Activated CD8-positive, alpha-beta memory T cell treated with anti-CD3 and anti-CD28 coated beads, Interleukin-2, amount 10 ng/mL, durations not matched to agents 7 days and 5 days (primary cell): ENCODE measurements around the gene FXYD7. TPM values are rescaled to one million over a fixed set of nuclear protein-coding genes. Genes with fewer than 3 reads are reported as not detected.
"Not testable (repeated sequence)": the region's sequence is repeated elsewhere in the genome, so short reads cannot be mapped to it uniquely, and the experiment has no call there.

ENCODE experiments used
- ATAC-seq: fragments of 150-1000 bp; cut with Tn5 transposase; one replicate; pipeline ENCODE4 v1.10.0; 2021; ENCODE audit warnings: moderate library complexity
- CTCF ChIA-PET: fragments of 350-600 bp; sonication (Branson Sonifier 250); formaldehyde crosslinking; loops from one replicate; lab custom pipeline; 2021; ENCODE audit warnings: antibody characterized with exemption; lab: Charles Lee
- DNase-seq: peaks from one replicate; pipeline ENCODE4 v3.0.0-alpha.2; 2020
- H3K27ac Mint-ChIP-seq: one replicate; pipeline ENCODE4 v1.8.0; 2021; ENCODE audit warnings: mild to moderate bottlenecking, mixed read lengths
- H3K27me3 Mint-ChIP-seq: one replicate; pipeline ENCODE4 v1.8.0; 2021; ENCODE audit warnings: mixed read lengths
- H3K36me3 Mint-ChIP-seq: one replicate; pipeline ENCODE4 v1.8.0; 2021; ENCODE audit warnings: mild to moderate bottlenecking, mixed read lengths
- H3K4me1 Mint-ChIP-seq: one replicate; pipeline ENCODE4 v1.8.0; 2021; ENCODE audit warnings: mixed read lengths
- H3K4me3 Mint-ChIP-seq: one replicate; pipeline ENCODE4 v1.8.0; 2021; ENCODE audit warnings: mild to moderate bottlenecking, moderate library complexity, mixed read lengths
- H3K9me3 Mint-ChIP-seq: one replicate; pipeline ENCODE4 v1.8.0; 2022; ENCODE audit warnings: low read depth, mixed read lengths
- total RNA-seq, 2 experiments: library from RNA; stranded (reverse); gene quantifications; one replicate each; pipeline ENCODE4 v1.2.3, GENCODE V29; 2021

The FXYD7 gene, protein sequence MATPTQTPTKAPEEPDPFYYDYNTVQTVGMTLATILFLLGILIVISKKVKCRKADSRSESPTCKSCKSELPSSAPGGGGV
- 1 to 10 TPM; 1.1 to 1.9 TPM for total RNA-seq

DNA sequence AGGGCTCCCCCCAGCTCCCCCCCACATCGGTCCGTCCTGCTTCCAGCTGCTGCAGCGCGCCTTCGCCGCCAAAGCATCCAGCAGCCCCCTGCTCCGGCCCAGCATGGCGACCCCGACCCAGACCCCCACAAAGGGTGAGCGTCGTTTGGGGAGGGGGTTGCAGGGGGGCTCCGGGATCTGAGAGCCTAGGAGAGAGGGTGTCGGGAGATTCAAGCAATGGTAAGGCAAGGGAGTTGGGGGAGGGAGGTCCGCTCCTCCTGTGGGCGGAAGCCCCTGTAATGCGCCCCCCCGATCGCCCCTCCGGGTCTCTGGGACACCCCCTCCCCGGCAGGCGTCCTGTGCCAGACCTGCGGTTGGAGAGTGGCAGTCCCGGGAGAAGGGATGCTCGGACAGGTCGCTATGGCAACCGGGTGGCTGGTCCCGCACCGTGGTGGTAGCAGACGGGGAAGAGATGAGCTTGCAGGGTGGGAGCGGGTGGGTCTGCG lies at the start of gene FXYD7:
Gene FXYD7, plus strand, starts transcription at position 25 of the 485 bp plus-strand sequence. Its CDS starts 79 bp downstream, at position 104.
- Mint-ChIP-seq H3K4me3 (no peak within 1 kb of the TSS), H3K9me3 (no peaks in the 10 kb centered on the region), H3K27me3 (peaks cover 24% of the 10 kb centered on the region), H3K36me3 (no peaks in the 10 kb centered on the region), H3K4me1 (peaks cover 25% of the 10 kb centered on the region), H3K27ac (no peak within 1 kb of the TSS)
- ATAC-seq (no peak), DNase-seq (no peak)
- CTCF ChIA-PET: interaction anchor here (0.6 to 7.1 kb wide), 9 partner anchors 8 to 122 kb away, joined by 3 to 90 read pairs (median 5); partner anchors contain the start of genes FXYD5 and LGI4

DNA sequence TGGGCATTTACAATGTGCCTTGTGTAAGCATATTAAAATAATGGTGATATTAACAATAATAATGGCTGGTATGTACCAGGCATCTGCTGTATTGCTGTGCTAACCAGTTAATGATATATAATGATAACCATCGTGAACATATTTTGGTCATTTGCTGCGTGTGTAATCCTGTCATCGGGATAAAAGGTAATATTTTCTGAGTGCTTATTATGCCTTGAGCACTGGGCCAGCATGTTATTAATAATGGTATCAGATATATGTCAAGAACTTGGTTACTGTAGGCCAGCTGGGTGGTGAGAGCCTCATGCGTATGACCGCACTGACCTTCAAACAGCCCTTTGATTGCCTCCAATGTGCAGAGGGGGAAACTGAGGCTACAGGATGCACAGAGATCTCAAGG lies 49.6 kb upstream of the FXYD7 start:
- no peaks in the 10 kb centered on the region for H3K36me3 Mint-ChIP-seq
- no peak for DNase-seq
- H3K9me3 Mint-ChIP-seq: no peaks in the 10 kb centered on the region
- peaks cover 2% of the 10 kb centered on the region for H3K4me1 Mint-ChIP-seq
- no peak overlapping the region for H3K4me3 Mint-ChIP-seq
- CTCF ChIA-PET: interaction anchor here (1.2 kb wide), 1 partner anchor 29 kb away, joined by 3 read pairs; no protein-coding TSS in a partner anchor
- H3K27ac Mint-ChIP-seq: no peak overlapping the region
- peaks cover 3% of the 10 kb centered on the region for H3K27me3 Mint-ChIP-seq
- no peak for ATAC-seq

DNA sequence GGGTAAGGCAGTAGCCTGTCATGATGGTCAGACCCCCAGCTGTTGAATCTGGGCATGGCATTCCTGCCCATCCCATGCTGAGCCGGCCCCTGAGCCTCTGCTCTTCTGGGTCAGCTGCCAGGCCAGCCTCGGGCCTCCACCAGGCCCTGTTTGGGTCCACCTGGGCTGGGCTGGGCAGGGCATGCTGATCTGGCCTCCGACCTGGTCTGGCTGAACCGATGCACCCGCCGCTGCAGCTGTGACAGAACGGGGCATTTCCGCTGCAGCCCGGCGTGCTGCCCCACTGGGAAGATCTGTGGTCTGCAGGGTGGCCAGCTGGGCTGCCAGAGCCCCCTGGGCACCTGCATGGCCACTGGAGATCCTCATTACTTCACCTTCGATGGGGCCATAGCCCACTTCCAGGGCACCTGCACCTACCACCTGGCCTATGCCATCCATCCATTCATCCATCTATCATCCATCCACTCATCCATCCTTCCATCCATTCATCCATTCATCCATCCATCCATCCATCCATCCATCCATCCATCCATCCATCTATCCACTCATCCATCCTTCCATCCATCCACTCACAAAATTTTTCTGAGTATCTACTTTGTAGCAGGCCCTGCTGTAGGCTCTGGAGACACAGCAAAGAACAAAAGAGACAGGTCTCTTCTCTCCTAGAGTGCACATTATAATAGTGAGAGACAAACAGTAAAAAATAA lies 49.0 kb upstream of the FXYD7 start:
- DNase-seq (no peak), ATAC-seq (no peak)
- Mint-ChIP-seq H3K4me3 (no peak overlapping the region), H3K27ac (no peak overlapping the region), H3K27me3 (peaks cover 3% of the 10 kb centered on the region), H3K36me3 (no peaks in the 10 kb centered on the region), H3K4me1 (peaks cover 2% of the 10 kb centered on the region), H3K9me3 (no peaks in the 10 kb centered on the region)
- CTCF ChIA-PET: no interaction called here

DNA sequence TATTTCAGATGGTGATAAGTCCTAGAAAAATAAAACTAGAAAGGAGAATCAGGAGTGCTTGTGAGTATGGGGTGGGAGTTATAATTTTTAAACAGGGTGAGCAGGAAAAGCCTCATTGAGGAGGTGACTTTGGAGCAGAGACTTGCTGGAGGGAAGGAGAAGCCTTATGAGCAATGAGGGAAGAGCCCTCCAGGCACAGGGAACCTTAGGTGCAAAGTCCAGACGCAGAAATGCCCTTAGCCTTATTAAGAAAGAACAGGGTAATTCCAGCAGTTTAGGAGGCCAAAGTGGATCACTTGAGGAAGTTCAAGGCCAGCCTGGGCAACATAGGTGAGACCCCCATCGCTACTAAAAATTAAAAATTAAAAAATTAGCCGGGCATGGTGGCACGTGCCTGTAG lies 48.4 kb upstream of the FXYD7 start:
- Mint-ChIP-seq H3K27ac (no peak overlapping the region), H3K9me3 (no peaks in the 10 kb centered on the region), H3K4me3 (no peak overlapping the region), H3K4me1 (peaks cover 2% of the 10 kb centered on the region), H3K27me3 (peaks cover 3% of the 10 kb centered on the region), H3K36me3 (no peaks in the 10 kb centered on the region)
- CTCF ChIA-PET: no interaction called here
- DNase-seq: no peak
- ATAC-seq: no peak

DNA sequence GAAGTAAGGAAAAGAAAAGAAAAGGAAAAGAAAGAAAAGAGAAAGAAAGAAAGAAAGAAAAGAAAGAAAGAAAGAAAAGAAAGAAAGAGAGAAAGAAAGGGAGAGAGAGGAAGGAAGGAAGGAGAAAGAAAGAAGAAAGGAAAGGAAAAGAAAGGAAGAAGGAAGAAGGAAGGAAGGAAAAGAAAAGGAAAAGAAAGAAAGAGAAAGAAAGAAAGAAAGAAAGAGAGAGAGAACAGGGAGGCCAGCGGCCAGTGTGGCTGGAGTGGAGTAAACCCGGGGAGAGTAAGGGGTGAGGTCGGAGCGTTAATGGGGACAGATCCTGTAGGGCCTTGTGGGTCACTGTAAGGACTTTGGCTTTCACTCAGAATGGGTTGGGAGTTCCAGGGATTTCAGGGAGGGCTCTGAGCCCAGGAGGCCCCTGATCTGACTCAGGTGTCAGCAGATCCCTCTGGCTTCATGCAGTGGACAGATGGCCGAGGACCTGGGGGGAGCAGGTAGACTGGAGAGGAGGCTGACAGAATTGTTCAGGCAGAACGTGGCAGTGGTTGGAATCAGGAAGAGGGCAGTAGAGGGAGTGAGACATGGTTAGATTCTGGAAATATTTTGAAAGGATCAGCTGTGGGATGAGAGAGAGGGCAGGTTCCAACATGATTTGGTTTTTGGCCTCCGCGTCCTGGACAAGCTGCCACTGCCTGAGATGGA lies 47.2 kb upstream of the FXYD7 start:
- no peak for DNase-seq
- no peaks in the 10 kb centered on the region for H3K9me3 Mint-ChIP-seq
- H3K36me3 Mint-ChIP-seq: no peaks in the 10 kb centered on the region
- no peaks in the 10 kb centered on the region for H3K27me3 Mint-ChIP-seq
- H3K27ac Mint-ChIP-seq: no peak overlapping the region
- ATAC-seq: no peak
- H3K4me3 Mint-ChIP-seq: no peak overlapping the region
- H3K4me1 Mint-ChIP-seq: no peaks in the 10 kb centered on the region
- CTCF ChIA-PET: interaction anchor here (1.0 kb wide), 1 partner anchor 26 kb away, joined by 4 read pairs; no protein-coding TSS in a partner anchor

DNA sequence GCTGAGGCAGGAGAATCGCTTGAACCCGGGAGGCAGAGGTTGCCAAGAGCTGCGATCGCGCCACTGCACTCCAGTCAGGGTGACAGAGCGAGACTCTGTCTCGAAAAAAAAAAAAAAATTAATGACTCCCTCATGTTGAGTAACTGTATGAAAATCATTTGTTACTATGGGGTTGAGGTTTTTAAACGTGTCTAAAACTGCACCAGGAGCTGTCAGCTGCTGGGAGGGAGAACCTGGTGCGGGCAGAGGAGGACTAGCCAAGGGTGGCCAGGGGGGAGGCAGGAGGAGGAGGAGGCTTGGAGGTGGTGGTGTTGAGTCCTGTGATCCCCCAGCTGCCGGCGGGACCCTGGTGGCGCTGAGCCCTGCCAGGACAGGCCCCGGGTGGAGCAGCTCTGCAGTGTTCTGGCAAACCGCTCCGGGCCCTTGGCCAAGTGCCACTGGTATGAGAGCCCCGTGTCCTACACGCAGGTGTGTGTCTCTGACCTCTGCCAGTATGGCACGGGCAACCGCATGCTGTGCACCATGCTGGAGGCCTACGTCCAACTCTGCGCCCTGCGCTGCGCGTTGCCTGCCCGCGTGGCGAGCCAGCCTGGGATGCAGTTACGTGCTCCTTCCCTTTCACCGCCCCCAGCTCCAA lies 44.5 kb upstream of the FXYD7 start:
- H3K4me1 Mint-ChIP-seq: no peaks in the 10 kb centered on the region
- CTCF ChIA-PET: interaction anchor here (1.5 kb wide), 1 partner anchor 16 kb away, joined by 3 read pairs; no protein-coding TSS in a partner anchor
- H3K9me3 Mint-ChIP-seq: no peaks in the 10 kb centered on the region
- H3K4me3 Mint-ChIP-seq: no peak overlapping the region
- no peak for ATAC-seq
- no peak for DNase-seq
- no peaks in the 10 kb centered on the region for H3K27me3 Mint-ChIP-seq
- H3K36me3 Mint-ChIP-seq: no peaks in the 10 kb centered on the region
- H3K27ac Mint-ChIP-seq: no peak overlapping the region

DNA sequence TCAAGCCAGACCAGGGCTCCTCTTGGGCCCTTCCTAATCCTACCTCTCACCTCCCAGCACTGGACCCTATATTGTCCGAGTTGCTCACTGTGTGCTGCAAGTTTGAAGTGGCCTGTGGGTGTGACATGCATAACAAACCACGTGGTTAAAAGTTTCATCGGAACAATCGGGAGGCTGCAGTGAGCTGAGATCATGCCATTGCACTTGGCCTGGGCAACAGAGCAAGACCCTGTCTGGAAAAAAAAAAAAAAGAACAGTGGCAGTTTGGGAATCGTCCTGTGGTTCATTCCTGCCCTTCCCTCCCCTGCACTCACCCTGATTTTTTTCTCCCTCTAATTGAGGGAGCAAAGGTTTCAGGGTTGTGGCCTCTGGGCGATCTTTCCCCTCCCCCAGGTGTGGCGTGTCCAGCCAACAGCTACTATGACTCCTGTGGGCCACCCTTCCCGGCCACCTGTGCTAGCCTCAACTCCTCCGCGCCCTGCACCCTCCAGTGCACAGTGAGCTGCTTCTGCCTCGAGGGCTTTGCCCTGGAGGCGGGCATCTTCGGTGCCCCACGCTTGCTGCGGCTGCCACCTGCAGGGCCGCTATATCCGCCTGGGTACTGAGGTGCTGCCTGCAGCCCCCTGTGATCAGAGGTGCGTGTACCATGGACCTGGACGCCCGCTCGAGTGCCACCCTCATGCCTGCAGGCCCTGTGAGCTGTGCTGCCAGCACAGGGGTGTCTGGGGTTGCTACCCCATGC lies 43.7 kb upstream of the FXYD7 start:
- CTCF ChIA-PET: interaction anchor here (1.5 kb wide), 1 partner anchor 16 kb away, joined by 3 read pairs; no protein-coding TSS in a partner anchor
- no peak overlapping the region for H3K27ac Mint-ChIP-seq
- H3K4me3 Mint-ChIP-seq: no peak overlapping the region
- no peaks in the 10 kb centered on the region for H3K27me3 Mint-ChIP-seq
- H3K9me3 Mint-ChIP-seq: no peaks in the 10 kb centered on the region
- DNase-seq (no peak), ATAC-seq (no peak)
- H3K36me3 Mint-ChIP-seq: no peaks in the 10 kb centered on the region
- no peaks in the 10 kb centered on the region for H3K4me1 Mint-ChIP-seq

DNA sequence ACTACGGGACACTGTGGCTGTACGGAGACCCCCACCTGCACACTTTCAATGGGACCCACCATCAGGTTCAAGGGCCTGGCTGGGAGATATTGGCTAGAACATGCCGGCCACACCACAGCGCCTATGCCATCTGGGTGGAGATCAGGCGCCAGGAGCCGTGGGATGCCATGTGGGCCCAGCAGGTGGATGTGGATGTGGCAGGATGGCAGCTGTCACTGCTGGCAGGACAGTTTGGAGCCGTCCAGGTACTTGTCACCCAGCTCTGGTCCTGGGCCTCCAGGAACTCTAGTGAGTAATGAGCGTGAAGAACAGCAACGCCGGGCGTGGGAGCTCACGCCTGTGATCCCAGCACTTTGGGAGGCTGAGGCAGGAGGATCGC lies 43.2 kb upstream of the FXYD7 start:
- CTCF ChIA-PET: interaction anchor here (1.5 kb wide), 1 partner anchor 15 kb away, joined by 3 read pairs; no protein-coding TSS in a partner anchor
- no peaks in the 10 kb centered on the region for H3K4me1 Mint-ChIP-seq
- H3K27ac Mint-ChIP-seq: no peak overlapping the region
- H3K4me3 Mint-ChIP-seq: no peak overlapping the region
- DNase-seq (no peak), ATAC-seq (no peak)
- H3K27me3 Mint-ChIP-seq: no peaks in the 10 kb centered on the region
- H3K36me3 Mint-ChIP-seq: no peaks in the 10 kb centered on the region
- no peaks in the 10 kb centered on the region for H3K9me3 Mint-ChIP-seq

DNA sequence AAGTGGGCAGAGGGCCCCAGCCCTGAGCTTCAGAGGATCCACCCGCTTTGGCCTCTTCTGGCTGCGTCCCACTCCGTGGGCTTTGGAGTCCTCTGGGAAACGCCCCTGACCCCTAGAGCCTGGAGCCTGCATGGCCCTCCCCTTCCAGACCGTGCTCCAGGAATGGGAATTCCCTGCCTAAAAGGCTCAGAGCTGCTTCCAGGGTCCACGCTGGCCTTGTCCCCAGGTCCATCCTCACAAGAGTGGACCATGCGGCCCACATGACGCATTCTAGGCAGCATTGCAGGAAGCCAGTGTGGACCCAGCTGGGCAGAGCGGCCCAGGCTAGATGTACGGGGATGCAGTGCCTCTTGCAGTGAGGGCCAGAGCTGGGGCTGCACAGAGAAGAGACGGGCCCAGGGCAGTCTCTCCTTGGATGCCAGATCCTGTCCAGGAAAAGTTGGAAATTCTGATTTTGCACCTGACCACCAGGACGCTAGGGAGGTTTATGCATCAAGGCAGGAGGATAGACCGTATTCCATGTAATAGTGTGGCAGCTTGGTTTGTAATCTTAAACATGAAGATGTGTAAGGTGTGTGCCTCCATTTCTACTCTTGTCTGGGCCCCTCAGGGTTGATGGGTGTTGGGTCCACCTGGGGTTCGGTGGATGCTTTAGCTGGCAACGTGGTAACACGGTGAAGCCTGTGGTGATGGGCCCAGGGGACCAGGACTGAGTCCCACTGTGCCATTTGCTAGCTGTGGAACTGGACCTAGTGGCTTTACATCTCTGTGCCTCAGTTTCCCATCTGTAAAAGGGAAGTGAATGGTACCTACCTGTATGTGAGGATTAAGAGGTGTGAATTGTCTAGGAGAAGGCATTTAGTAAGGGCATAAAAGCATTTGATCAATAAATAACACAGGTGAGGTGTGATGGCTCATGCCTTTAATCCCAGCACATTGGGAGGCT lies 42.2 kb upstream of the FXYD7 start:
- no peaks in the 10 kb centered on the region for H3K9me3 Mint-ChIP-seq
- no peak for DNase-seq
- H3K36me3 Mint-ChIP-seq: no peaks in the 10 kb centered on the region
- H3K27me3 Mint-ChIP-seq: no peaks in the 10 kb centered on the region
- H3K27ac Mint-ChIP-seq: no peak overlapping the region
- no peak overlapping the region for H3K4me3 Mint-ChIP-seq
- CTCF ChIA-PET: interaction anchor here (0.7 kb wide), 1 partner anchor 58 kb away, joined by 3 read pairs; no protein-coding TSS in a partner anchor
- no peak for ATAC-seq
- no peaks in the 10 kb centered on the region for H3K4me1 Mint-ChIP-seq

DNA sequence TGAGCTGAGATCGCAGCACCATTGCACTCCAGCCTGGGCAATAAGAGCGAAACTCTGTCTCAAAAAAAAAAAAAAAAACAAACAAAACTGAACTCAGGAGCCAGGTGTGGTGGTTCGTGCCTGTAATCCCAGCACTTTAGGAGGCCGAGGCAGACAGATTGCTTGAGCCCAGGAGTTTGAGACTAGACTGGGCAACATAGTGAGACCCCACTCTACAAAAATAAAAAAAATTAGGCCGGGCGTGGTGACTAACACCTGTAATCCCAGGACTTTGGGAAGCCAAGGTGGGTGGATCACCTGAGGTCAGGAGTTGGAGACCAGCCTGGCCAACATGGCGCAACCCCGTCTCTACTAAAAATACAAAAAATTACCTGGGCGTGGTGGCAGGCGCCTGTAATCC lies 41.1 kb upstream of the FXYD7 start:
- ATAC-seq, CTCF ChIA-PET, H3K27me3 Mint-ChIP-seq, H3K27ac Mint-ChIP-seq, H3K36me3 Mint-ChIP-seq, H3K4me3 Mint-ChIP-seq, H3K4me1 Mint-ChIP-seq, DNase-seq, H3K9me3 Mint-ChIP-seq: not testable (repeated sequence)

DNA sequence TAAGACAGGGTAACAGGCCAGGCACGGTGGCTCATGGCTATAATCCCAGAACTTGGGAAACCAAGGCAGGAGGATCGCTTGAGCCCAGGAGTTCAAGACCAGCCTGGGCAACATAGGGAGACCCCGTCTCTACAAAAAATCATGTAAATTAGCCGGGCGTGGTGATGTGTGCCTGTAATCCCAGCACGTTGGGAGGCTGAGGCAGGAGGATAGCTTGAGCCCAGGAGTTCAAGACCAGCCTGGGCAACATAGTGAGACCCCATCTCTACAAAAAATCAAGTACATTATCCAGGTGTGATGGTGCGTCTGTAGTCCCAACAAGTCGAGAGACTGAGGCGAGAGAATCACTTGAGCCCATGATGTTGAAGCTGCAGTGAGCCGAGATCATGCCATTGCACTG lies 39.4 kb upstream of the FXYD7 start:
- not testable (repeated sequence) for H3K9me3 Mint-ChIP-seq, H3K4me1 Mint-ChIP-seq, H3K27me3 Mint-ChIP-seq, ATAC-seq, H3K27ac Mint-ChIP-seq, H3K36me3 Mint-ChIP-seq, DNase-seq, H3K4me3 Mint-ChIP-seq
- CTCF ChIA-PET: interaction anchor here (1.4 kb wide), 1 partner anchor 407 kb away, joined by 3 read pairs; no protein-coding TSS in a partner anchor

DNA sequence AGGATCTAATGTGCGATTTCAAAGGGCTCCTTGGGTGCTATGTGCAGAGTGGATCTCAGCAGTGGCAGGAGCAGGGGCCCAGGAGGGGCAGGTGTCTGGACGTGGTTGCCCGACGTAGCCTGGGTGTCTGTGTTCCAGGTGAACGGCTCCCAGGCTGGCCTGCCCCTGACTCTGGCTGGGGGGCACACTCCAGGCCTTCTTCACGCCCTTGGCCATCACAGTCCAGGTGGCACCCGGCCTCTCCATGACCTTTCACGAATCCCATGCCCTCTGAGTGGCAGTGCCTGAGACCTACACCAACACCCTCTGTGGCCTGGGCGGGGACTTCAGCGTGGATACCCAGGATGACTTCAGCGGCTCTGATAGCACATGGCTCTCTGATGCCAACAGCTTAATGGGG lies 38.7 kb upstream of the FXYD7 start:
- no peaks in the 10 kb centered on the region for H3K4me1 Mint-ChIP-seq
- no peaks in the 10 kb centered on the region for H3K27me3 Mint-ChIP-seq
- H3K4me3 Mint-ChIP-seq: no peak overlapping the region
- CTCF ChIA-PET: interaction anchor here (1.4 kb wide), 1 partner anchor 406 kb away, joined by 3 read pairs; no protein-coding TSS in a partner anchor
- peaks cover 3% of the 10 kb centered on the region for H3K9me3 Mint-ChIP-seq
- no peaks in the 10 kb centered on the region for H3K36me3 Mint-ChIP-seq
- ATAC-seq (no peak), DNase-seq (no peak)
- H3K27ac Mint-ChIP-seq: no peak overlapping the region
